ENCODE measurements around the gene MAD1L1.

MAD1L1 gene

GRCh38 chr7:2002561-2003450, 229.9 kb downstream of the MAD1L1 start:
- no peak for TF ChIP-seq CTCF (conservative IDR thresholded peaks at IDR 0.05; ENCODE audit: low read length)
- no peak for DNase-seq (ENCODE audit: low read depth)
- no peak overlapping the region for H3K4me3 ChIP-seq (ENCODE audit: low read length)

GRCh38 chr7:2001601-2002442, 230.9 kb downstream of the MAD1L1 start:
- no peak for TF ChIP-seq CTCF (conservative IDR thresholded peaks at IDR 0.05; ENCODE audit: low read length)
- H3K4me3 ChIP-seq (ENCODE audit: low read length) = no peak overlapping the region
- DNase-seq (ENCODE audit: low read depth) = no peak

GRCh38 chr7:2000746-2001321, 231.9 kb downstream of the MAD1L1 start:
- DNase-seq (ENCODE audit: low read depth) = no peak
- no peak overlapping the region for H3K4me3 ChIP-seq (ENCODE audit: low read length)
- TF ChIP-seq CTCF (conservative IDR thresholded peaks at IDR 0.05; ENCODE audit: low read length) = no peak

GRCh38 chr7:2000153-2000687, 232.5 kb downstream of the MAD1L1 start:
- TF ChIP-seq CTCF (conservative IDR thresholded peaks at IDR 0.05; ENCODE audit: low read length) = no peak
- DNase-seq (ENCODE audit: low read depth) = no peak
- H3K4me3 ChIP-seq (ENCODE audit: low read length) = no peak overlapping the region

GRCh38 chr7:1999278-1999984, 233.3 kb downstream of the MAD1L1 start:
- no peak overlapping the region for H3K4me3 ChIP-seq (ENCODE audit: low read length)
- TF ChIP-seq CTCF (conservative IDR thresholded peaks at IDR 0.05; ENCODE audit: low read length) = no peak
- DNase-seq (ENCODE audit: low read depth) = no peak

GRCh38 chr7:1998146-1998545, 234.6 kb downstream of the MAD1L1 start:
- TF ChIP-seq CTCF (conservative IDR thresholded peaks at IDR 0.05; ENCODE audit: low read length) = no peak
- DNase-seq (ENCODE audit: low read depth) = no peak
- H3K4me3 ChIP-seq (ENCODE audit: low read length) = no peak overlapping the region
